ENCODE measurements around the gene GPATCH2L.

The GPATCH2L gene

DNA sequence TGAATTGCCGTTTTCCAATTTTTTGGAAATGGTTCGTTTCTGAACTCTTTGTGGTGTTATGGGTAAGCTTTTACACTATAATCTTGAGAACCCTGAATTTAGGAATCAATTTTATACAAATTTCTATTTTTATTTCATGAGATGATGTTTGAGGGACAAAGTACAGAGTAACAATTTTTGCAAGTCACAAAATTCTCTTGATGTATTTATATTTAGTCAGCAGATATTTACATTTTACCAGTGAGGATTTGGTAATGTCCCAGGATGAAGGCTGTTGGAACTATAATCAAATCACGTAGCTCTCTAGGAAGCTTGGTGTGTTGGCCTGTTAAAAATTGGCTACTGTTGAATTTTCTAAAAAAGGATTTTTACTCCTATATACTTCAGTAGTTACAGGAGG is 24.2 kb downstream of the GPATCH2L start:
- FAIRE-seq: no peak
- DNase-seq (ENCODE audit: insufficient read length): no peak
- TF ChIP-seq POLR2AphosphoS5 (IDR thresholded peaks at IDR 0.05; ENCODE audit: low read depth, low read length): no peak
- no peak for TF ChIP-seq TAF1 (IDR thresholded peaks at IDR 0.05; ENCODE audit: borderline replicate concordance, low read depth, low read length)
- TF ChIP-seq POLR2A (IDR thresholded peaks at IDR 0.05; ENCODE audit: low read depth, low read length): no peak

GRCh38 chr14:76181546-76181945 is 29.8 kb downstream of the GPATCH2L start:
- TF ChIP-seq TAF1 (IDR thresholded peaks at IDR 0.05; ENCODE audit: borderline replicate concordance, low read depth, low read length) (no peak), POLR2AphosphoS5 (IDR thresholded peaks at IDR 0.05; ENCODE audit: low read depth, low read length) (no peak)
- DNase-seq (ENCODE audit: insufficient read length) (no peak), FAIRE-seq (no peak)

- TF ChIP-seq POLR2A (IDR thresholded peaks at IDR 0.05; ENCODE audit: low read depth, low read length): no peak
- no peak for DNase-seq (ENCODE audit: insufficient read length)
- peak; percentile 83 for FAIRE-seq
Observed at GRCh38 chr14:76186308-76187027, 34.7 kb downstream of the GPATCH2L start.

DNA sequence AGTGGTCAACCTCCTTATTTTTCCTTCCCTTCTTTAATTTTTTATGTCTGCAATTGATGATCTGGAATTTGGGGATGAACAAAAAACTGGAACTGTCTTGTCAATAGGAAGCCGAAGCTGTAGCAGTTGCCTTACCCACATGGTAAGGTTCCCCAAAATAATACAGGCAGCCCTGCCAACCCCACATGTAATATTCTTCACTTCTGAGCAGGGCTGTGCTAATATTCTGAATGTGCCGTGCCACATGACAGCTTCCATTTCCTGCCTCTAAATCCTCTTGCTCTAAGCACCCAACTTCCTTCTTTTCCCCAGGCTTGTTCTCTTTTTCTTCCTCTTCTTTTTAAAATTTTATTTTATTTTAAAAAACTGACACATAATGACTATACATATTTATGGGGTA is 39.6 kb downstream of the GPATCH2L start:
- TF ChIP-seq TAF1 (IDR thresholded peaks at IDR 0.05; ENCODE audit: borderline replicate concordance, low read depth, low read length) (no peak), POLR2A (IDR thresholded peaks at IDR 0.05; ENCODE audit: low read depth, low read length) (no peak), POLR2AphosphoS5 (IDR thresholded peaks at IDR 0.05; ENCODE audit: low read depth, low read length) (no peak)
- no peak for DNase-seq (ENCODE audit: insufficient read length)
- peak; percentile 82 for FAIRE-seq

DNA sequence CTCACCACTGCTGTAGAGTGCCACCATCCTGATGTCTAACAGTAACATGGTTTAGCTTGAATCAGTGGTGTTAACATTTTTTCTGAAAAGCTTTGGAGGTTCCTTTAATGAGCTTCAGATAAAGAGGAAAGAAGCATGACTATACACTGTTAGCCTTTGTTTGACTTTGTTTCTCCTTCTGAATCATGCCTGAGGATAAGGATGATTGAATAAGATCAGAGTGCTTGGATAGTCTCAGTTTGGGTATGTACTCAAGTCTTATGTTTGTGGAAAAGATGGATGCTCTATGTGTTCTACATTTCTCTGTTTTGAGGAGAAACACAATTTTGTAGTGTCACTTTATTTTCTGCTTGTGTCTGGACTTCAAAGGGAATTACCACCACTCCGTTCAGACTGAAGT is 42.0 kb downstream of the GPATCH2L start:
- TF ChIP-seq POLR2A (IDR thresholded peaks at IDR 0.05; ENCODE audit: low read depth, low read length): no peak
- TF ChIP-seq POLR2AphosphoS5 (IDR thresholded peaks at IDR 0.05; ENCODE audit: low read depth, low read length): no peak
- TF ChIP-seq TAF1 (IDR thresholded peaks at IDR 0.05; ENCODE audit: borderline replicate concordance, low read depth, low read length): no peak
- FAIRE-seq (peak; percentile 78), DNase-seq (ENCODE audit: insufficient read length) (no peak)

- peak; percentile 94 for FAIRE-seq
Observed at GRCh38 chr14:76194327-76194726, 42.6 kb downstream of the GPATCH2L start.

DNA sequence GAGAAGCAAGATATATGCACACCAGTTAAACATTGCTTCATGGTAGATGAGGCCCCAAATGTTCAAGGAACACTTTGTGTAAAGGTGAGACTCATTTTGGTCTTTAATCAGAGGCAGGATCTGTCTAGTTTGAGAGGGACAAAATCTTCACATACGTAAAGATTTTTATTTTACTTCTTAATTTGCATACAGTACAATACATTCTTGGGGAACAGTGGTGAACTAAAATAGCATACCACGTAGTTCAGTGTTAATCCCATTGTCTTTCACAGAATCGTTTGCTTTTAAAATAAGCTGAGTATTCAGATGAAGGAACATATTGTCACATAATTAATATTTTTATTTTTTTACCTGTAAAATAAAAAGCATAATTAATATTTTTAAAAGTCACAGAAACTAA is 43.3 kb downstream of the GPATCH2L start:
- FAIRE-seq: peak; percentile 78
- TF ChIP-seq POLR2A (IDR thresholded peaks at IDR 0.05; ENCODE audit: low read depth, low read length) (no peak), POLR2AphosphoS5 (IDR thresholded peaks at IDR 0.05; ENCODE audit: low read depth, low read length) (no peak), TAF1 (IDR thresholded peaks at IDR 0.05; ENCODE audit: borderline replicate concordance, low read depth, low read length) (no peak)
- DNase-seq (ENCODE audit: insufficient read length): no peak

More at GRCh38 chr14:76194327-76194726, 42.6 kb downstream of the GPATCH2L start:
- DNase-seq (ENCODE audit: insufficient read length): no peak
- no peak for TF ChIP-seq POLR2A (IDR thresholded peaks at IDR 0.05; ENCODE audit: low read depth, low read length)
- no peak for TF ChIP-seq TAF1 (IDR thresholded peaks at IDR 0.05; ENCODE audit: borderline replicate concordance, low read depth, low read length)
- no peak for TF ChIP-seq POLR2AphosphoS5 (IDR thresholded peaks at IDR 0.05; ENCODE audit: low read depth, low read length)

DNA sequence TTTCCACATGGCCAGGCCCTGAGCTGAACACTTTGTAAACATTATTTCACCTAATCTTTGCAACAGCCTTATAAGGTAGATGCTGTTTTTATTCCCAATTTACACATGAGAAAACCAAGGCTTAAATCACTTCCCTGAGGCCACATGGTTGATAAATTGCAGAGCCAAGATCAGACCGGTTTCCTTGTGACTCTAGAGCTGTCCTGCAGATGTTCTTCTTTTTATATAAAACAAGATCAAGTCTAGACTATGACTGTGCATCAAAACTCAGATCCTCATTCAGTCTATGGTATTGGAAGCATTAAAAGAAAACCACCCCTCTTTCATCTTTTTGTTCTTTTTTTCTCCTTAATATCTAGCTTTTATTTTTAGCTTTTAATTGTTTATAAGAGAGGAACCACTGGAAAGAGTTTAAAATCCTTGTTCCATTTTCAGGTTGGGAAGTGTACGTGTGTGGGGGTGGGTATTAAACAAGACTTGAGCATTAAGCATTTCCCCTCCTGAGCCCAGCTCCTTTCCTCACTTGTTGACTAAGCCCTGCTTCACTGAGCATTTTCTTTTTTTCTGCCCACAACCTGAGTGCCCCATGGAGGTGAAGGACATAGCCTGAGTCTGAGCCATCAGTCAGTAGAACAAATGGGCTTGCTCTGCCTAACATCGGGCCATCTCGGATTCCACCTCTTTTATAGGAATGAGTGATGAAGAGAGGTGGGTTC is 45.4 kb downstream of the GPATCH2L start:
- DNase-seq (ENCODE audit: insufficient read length) (no peak), FAIRE-seq (no peak)
- no peak for TF ChIP-seq POLR2AphosphoS5 (IDR thresholded peaks at IDR 0.05; ENCODE audit: low read depth, low read length)
- no peak for TF ChIP-seq TAF1 (IDR thresholded peaks at IDR 0.05; ENCODE audit: borderline replicate concordance, low read depth, low read length)
- no peak for TF ChIP-seq POLR2A (IDR thresholded peaks at IDR 0.05; ENCODE audit: low read depth, low read length)

GRCh38 chr14:76201162-76201561 is 49.4 kb downstream of the GPATCH2L start:
- FAIRE-seq: no peak
- TF ChIP-seq TAF1 (IDR thresholded peaks at IDR 0.05; ENCODE audit: borderline replicate concordance, low read depth, low read length) (no peak), POLR2AphosphoS5 (IDR thresholded peaks at IDR 0.05; ENCODE audit: low read depth, low read length) (no peak), POLR2A (IDR thresholded peaks at IDR 0.05; ENCODE audit: low read depth, low read length) (no peak)

GRCh38 chr14:76203086-76204001 is 51.6 kb downstream of the GPATCH2L start:
- DNase-seq (ENCODE audit: insufficient read length) (no peak), FAIRE-seq (peak; percentile 78)
- TF ChIP-seq POLR2AphosphoS5 (IDR thresholded peaks at IDR 0.05; ENCODE audit: low read depth, low read length): peak; percentile 82
- no peak for TF ChIP-seq TAF1 (IDR thresholded peaks at IDR 0.05; ENCODE audit: borderline replicate concordance, low read depth, low read length)
- peak; percentile 55 for TF ChIP-seq POLR2A (IDR thresholded peaks at IDR 0.05; ENCODE audit: low read depth, low read length)

More at GRCh38 chr14:76201162-76201561, 49.4 kb downstream of the GPATCH2L start:
- no peak for DNase-seq (ENCODE audit: insufficient read length)

Data from GM12892 (cell line).